Gastrocnemius medialis (tissue), 4 donors: ENCODE results near the gene COLEC12.

Experiments
- POLR2A ChIP-seq, 2 donors: fragments of 450-650 bp; IDR thresholded peaks; one replicate each; pipeline ENCODE4 v1.6.1; 2017; ENCODE audit warnings: antibody characterized with exemption in 2 of 2, mild to moderate bottlenecking in 2 of 2, moderate library complexity in 2 of 2
- TF ChIP-seq, protein P1 (sequence below), 5 experiments: fragments of 450-650 bp in 3 of 5; fragments of 200-600 bp in 2 of 5; sonication (generic) in 2 of 5; IDR thresholded peaks in 4 of 5; conservative IDR thresholded peaks in 1 of 5; 1 replicate in 4 of 5; 2 replicates in 1 of 5; pipeline ENCODE4 v1.5.1; 2016 to 2019; ENCODE audit warnings: antibody characterized with exemption in 5 of 5, mild to moderate bottlenecking in 3 of 5, moderate library complexity in 3 of 5

DNA sequence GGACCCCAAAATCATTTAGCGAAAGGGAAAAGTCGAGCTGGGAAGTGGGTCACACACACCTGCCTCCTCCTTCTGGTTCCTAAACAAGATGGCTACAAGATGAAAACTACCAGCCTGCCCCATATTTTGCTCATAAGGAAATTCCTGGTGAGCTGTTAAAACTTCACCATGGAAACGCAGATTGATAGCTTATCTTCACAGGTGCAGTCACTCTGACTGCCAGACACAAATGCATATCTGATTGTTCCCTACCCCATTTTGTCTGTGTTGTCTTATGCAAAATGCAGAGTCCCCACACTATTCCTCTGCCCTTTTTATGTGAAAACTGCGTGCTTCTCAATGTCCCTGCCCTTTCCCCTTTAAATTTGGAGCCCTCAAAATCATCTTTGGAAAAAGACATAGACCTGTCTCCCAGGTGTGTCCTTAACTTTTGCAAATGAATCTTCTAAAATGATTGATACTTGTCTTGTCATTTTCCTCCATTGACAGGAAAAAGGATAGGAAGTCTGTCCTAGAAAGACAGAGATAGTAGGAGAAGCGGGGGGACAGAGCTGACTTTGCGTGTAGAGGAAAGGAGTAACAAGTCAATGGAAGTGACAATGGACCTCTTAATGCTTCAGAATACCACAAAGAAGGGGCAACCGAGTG, 193.8 kb downstream of the COLEC12 start:
- TF ChIP-seq, protein P1, sequence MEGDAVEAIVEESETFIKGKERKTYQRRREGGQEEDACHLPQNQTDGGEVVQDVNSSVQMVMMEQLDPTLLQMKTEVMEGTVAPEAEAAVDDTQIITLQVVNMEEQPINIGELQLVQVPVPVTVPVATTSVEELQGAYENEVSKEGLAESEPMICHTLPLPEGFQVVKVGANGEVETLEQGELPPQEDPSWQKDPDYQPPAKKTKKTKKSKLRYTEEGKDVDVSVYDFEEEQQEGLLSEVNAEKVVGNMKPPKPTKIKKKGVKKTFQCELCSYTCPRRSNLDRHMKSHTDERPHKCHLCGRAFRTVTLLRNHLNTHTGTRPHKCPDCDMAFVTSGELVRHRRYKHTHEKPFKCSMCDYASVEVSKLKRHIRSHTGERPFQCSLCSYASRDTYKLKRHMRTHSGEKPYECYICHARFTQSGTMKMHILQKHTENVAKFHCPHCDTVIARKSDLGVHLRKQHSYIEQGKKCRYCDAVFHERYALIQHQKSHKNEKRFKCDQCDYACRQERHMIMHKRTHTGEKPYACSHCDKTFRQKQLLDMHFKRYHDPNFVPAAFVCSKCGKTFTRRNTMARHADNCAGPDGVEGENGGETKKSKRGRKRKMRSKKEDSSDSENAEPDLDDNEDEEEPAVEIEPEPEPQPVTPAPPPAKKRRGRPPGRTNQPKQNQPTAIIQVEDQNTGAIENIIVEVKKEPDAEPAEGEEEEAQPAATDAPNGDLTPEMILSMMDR (IDR thresholded peaks at IDR 0.05 in 4 of 5, conservative IDR thresholded peaks at IDR 0.05 in 1 of 5) = no peak
- TF ChIP-seq POLR2A (IDR thresholded peaks at IDR 0.05) = no peak
